K562 (cell line): Measurements from ENCODE around the gene NRP1.

ENCODE experiments used
- CHD1 ChIP-seq: fragments of 200-600 bp; sonication (generic); IDR thresholded peaks from one replicate; pipeline ENCODE4 v1.6.1; 2012; ENCODE audit warnings: mild to moderate bottlenecking, moderate library complexity, low read length, inconsistent platforms
- CTCF ChIP-seq, 3 experiments: IDR thresholded peaks in 2 of 3; conservative IDR thresholded peaks in 1 of 3; 2 replicates each; pipeline ENCODE4 v1.5.1; 2011 to 2012; ENCODE audit warnings: low read length in 3 of 3, mild to moderate bottlenecking in 3 of 3, control low read depth in 2 of 3, improper control_type of control experiment in 1 of 3, inconsistent platforms in 1 of 3, low read depth in 1 of 3, mixed read lengths in 1 of 3, moderate library complexity in 1 of 3; ENCODE audit not compliant: insufficient read depth in 2 of 3
- DPF2 ChIP-seq: fragments of 450-650 bp; IDR thresholded peaks from 2 replicates; pipeline ENCODE4 v1.6.1; 2016
- EGR1 ChIP-seq: fragments of 450-650 bp; conservative IDR thresholded peaks from 2 replicates; pipeline ENCODE4 v1.6.1; 2017; ENCODE audit warnings: mild to moderate bottlenecking
- GABPA ChIP-seq: fragments of 200-800 bp; sonication (Bioruptor generic); conservative IDR thresholded peaks from 2 replicates; pipeline ENCODE4 v1.6.1; 2016; ENCODE audit warnings: low read depth, missing genetic modification characterization, missing compliant biosample characterization
- NR1H2 ChIP-seq: sonication (generic); formaldehyde crosslinking; IDR thresholded peaks from 2 replicates; pipeline ENCODE4 v1.4.0; 2020; ENCODE audit warnings: mild to moderate bottlenecking, missing genetic modification reagents
- NR2C2 ChIP-seq, 2 experiments: fragments of 200-800 bp in 1 of 2; sonication (Bioruptor generic) in 1 of 2; sonication (generic) in 1 of 2; formaldehyde crosslinking in 1 of 2; IDR thresholded peaks; 2 replicates each; pipeline versions ENCODE4 v1.6.1 to v1.8.0; 2016 to 2022; ENCODE audit warnings: mild to moderate bottlenecking in 1 of 2, missing compliant biosample characterization in 1 of 2, missing genetic modification characterization in 1 of 2, missing genetic modification reagents in 1 of 2
- POLR2A ChIP-seq: fragments of 450-650 bp; conservative IDR thresholded peaks from 2 replicates; pipeline ENCODE4 v1.6.1; 2016
- SOX6 ChIP-seq: fragments of 450-650 bp; IDR thresholded peaks from 2 replicates; pipeline ENCODE4 v1.6.1; 2014; ENCODE audit warnings: mild to moderate bottlenecking
- ZKSCAN1 ChIP-seq: fragments of 150-350 bp; IDR thresholded peaks from 2 replicates; pipeline ENCODE4 v1.6.1; 2016; ENCODE audit warnings: low read depth, low read length
- ZNF263 ChIP-seq: sonication (generic); formaldehyde crosslinking; IDR thresholded peaks from 2 replicates; pipeline ENCODE4 v1.8.0; 2022; ENCODE audit warnings: mild to moderate bottlenecking, missing genetic modification reagents, borderline replicate concordance
- ZNF668 ChIP-seq: fragments of 250-450 bp; sonication (Bioruptor Pico); IDR thresholded peaks from 2 replicates; pipeline ENCODE4 v1.8.0; 2022; ENCODE audit warnings: mild to moderate bottlenecking, inconsistent platforms

- no peak for TF ChIP-seq ZNF263
- TF ChIP-seq CTCF (IDR thresholded peaks at IDR 0.05 in 2 of 3, conservative IDR thresholded peaks at IDR 0.05 in 1 of 3; ENCODE audit: insufficient read depth in 2 of 3, low read depth in 1 of 3, low read length in 3 of 3), result no peak
- no peak for TF ChIP-seq NR1H2 (CRISPR knock-in tag)
- TF ChIP-seq NR2C2 (CRISPR knock-in tag; IDR thresholded peaks at IDR 0.05), result no peak
- TF ChIP-seq NR2C2 (tag; IDR thresholded peaks at IDR 0.05), result no peak
- no peak for TF ChIP-seq ZKSCAN1
- TF ChIP-seq GABPA, result no peak
- no peak for TF ChIP-seq ZNF668
- no peak for TF ChIP-seq EGR1
- no peak for TF ChIP-seq SOX6
- no peak for TF ChIP-seq CHD1
- TF ChIP-seq DPF2, result no peak
- no peak for TF ChIP-seq POLR2A
Measured at GRCh38 chr10:33311640-33312039, 22.8 kb downstream of the NRP1 start.
